IPS-NIHi7 (cell line): ENCODE results near the gene DNER.
"Not testable (repeated sequence)": the region's sequence is repeated elsewhere in the genome, so short reads cannot be mapped to it uniquely, and the experiment has no call there.

Experiments
- DNase-seq: peaks from one replicate; pipeline ENCODE4 v3.0.0; 2012; ENCODE audit warnings: mixed read lengths; ENCODE audit errors: extremely low spot score

The DNER gene, protein sequence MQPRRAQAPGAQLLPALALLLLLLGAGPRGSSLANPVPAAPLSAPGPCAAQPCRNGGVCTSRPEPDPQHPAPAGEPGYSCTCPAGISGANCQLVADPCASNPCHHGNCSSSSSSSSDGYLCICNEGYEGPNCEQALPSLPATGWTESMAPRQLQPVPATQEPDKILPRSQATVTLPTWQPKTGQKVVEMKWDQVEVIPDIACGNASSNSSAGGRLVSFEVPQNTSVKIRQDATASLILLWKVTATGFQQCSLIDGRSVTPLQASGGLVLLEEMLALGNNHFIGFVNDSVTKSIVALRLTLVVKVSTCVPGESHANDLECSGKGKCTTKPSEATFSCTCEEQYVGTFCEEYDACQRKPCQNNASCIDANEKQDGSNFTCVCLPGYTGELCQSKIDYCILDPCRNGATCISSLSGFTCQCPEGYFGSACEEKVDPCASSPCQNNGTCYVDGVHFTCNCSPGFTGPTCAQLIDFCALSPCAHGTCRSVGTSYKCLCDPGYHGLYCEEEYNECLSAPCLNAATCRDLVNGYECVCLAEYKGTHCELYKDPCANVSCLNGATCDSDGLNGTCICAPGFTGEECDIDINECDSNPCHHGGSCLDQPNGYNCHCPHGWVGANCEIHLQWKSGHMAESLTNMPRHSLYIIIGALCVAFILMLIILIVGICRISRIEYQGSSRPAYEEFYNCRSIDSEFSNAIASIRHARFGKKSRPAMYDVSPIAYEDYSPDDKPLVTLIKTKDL

DNA sequence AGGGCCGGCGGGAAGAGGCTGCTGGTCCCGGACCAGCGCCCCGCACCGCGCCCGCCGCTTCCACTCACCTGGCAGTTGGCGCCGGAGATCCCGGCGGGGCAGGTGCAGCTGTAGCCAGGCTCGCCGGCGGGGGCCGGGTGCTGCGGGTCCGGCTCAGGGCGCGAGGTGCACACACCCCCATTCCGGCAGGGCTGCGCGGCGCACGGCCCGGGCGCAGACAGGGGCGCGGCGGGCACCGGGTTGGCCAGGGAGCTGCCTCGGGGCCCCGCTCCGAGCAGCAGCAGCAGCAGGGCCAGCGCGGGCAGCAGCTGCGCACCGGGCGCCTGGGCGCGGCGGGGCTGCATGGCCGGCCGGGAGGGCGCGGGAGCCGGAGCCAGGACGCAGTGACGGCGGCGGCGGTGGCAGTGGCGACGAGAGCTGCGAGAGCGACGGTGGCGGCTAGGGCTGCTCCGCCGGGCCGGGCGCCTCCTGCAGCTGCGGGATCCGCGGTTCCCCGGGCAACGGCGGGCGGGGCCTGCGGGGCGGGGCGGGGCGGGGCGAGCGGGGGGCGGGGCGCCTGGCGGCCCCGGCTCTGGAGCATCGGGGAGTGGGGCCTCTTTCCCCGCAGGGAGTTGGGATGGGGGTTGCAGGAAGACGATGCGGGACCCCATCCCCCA is at the start of gene DNER:
Gene DNER, minus strand, starts transcription at position 476 of the 656 bp plus-strand sequence. Its CDS starts 132 bp downstream, at position 344.
- DNase-seq, result peak; percentile 84

DNA sequence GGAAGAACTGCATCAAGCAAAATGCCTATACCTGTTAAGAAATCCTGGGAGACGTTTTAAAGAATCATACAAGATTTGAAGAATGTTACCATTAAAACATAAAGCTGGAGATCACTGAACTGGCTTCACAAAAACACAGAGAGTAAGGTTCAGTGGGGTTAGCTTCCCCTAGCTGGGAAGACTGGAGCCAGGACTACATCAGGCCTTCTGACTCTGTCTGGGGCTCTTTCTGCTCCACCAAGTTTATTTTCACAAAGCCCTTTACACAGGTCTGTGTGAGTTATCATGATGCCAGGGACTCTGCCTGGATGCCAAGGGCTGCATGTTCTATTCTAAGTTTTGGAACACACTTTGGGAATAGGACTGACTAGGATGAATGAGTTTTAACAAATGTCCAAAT is 47.3 kb upstream of the DNER start:
- no peak for DNase-seq

DNA sequence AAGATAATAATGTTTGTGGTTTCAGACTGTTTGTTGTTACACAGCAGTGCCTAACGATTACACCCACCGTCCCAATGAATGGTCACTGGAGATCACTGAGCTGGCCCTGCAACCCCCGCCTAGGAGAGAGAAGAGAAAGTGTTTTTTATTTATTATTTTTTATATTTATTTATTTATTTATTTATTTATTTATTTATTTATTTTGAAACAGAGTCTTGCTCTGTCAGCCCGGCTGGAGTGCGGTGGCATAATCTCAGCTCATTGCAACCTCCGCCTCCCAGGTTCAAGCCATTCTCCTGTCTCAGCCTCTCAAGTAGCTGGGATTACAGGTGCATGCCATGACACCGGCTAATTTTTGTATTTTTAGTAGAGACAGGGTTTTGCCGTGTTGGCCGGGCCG is 43.1 kb upstream of the DNER start:
- DNase-seq, result not testable (repeated sequence)

DNA sequence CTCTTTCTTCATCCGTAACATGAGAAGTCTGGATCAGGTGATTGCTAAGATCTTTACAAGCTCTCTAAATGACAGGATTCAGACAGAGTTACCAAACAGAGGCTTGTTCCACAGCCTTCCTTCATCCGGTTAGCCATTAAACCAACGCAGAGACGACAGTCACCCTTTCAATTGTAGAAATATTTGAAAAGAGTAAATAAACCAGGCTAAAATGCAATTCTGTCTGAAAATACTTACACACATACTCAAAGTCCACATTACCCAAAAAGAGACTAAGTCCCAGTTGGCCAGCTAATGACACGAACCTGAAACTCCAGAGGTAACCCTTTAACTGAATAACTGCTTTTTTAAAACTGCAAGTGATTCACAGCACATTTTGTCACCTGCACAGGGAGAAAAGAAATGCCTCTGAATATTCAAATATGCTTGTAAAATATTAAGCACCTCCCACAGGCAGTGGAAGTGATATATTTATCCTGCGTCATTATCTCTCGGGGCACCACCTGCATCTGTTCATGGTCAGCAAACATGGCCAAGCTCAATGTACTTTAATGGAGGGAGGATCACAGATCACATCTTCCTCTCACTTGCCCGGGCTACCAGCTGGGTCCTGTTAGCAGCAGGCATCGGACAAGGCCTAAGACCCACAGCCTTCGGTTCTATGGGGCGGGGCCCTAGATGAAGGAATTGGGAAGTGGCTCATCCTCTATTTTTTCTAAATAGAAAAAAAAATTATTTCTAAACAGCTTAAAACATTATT is 38.8 kb upstream of the DNER start:
- DNase-seq, result no peak

DNA sequence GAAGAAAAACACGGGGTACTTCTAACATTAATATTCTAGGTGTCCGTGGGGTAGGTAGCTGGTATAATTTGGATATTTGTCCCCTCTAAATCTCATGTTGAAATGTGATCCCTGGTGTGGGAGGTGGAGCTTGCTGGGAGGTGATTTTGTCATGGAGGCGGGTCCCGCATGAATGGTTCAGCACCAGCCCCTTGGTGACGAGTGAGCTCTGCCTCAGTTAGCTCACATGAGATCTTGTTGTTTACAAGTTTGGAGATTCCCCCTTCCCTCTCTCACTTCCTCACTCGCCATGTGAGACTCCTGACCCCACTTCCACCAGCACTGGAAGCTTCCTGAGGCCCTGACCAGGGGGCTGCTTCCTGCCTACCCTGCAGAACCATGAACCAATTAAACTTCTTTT is 35.4 kb upstream of the DNER start:
- no peak for DNase-seq

DNA sequence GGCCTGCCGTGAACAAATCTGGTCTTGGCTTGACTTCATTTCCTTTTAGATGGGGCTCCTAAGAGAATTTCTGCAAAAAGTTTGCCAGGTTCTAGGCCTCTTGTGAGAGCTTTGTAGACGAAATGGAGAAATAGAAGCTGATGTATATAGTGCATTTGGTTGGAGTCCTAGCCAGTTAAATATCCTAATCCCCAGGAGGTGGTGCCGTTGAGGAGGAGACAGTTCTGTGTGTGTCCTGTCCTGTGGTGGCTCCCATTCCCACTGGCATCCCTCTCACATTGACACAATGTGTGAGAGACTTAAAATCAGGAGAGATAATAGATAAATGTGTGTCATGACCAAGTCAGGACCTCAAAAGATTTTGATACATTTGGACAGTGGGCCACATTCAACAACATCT is 34.6 kb upstream of the DNER start:
- peak; percentile 26 for DNase-seq

DNA sequence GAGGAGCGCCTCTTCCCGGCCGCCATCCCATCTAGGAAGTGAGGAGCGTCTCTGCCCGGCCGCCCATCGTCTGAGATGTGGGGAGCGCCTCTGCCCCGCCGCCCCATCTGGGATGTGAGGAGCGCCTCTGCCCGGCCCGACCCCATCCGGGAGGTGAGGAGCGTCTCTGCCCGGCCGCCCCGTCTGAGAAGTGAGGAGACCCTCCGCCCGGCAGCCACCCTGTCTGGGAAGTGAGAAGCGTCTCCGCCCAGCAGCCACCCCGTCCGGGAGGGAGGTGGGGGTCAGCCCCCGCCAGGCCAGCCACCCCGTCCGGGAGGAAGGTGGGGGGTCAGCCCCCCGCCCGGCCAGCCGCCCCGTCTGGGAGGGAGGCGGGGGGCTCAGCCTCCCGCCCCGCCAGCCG is 28.3 kb upstream of the DNER start:
- DNase-seq, result not testable (repeated sequence)

DNA sequence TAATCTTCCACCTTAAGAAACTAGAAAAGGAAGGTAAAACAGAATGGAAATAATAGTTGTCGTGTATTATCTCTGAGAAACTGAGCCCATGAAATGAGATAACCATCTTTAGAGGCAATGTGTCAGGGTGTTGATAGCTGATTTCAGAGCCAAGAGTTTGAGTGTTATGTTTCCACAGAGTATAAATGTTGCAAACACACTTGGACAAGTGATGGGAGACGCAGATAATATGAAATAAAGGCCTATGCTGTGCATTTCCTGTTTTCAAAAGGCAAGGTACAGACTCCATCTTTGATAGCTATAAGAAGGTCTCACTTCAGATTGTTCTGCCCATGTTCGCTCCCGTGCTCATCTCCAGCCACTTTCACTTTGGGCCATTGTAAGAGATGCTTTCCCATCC is 25.9 kb upstream of the DNER start:
- DNase-seq, result no peak

DNA sequence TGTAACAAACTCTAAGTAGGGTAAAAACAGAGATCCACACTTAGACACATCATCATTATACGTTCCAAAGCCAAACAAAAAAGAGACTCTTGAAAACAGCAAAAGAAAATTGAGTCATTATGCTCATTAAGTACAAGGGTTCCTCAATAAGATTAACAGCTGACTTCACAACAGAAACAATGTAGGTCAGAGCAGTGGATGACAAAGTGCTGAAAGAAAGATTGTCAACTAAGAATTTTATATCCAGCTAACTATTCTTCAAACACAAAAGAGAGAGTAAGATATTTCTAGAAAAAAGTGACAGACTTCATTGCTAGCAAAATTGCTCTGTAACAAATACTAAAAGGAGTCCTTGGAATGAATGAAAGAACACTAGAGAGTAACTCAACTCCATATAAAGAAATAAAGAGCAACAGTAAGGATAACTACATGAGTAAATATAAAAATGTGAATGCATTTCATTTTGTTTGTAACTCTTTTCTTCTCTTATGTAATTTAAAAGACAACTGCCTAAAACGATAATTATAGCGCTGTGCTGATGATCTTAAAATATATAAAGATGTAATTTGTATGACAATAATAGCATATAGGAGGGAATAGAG is 23.8 kb upstream of the DNER start:
- no peak for DNase-seq

DNA sequence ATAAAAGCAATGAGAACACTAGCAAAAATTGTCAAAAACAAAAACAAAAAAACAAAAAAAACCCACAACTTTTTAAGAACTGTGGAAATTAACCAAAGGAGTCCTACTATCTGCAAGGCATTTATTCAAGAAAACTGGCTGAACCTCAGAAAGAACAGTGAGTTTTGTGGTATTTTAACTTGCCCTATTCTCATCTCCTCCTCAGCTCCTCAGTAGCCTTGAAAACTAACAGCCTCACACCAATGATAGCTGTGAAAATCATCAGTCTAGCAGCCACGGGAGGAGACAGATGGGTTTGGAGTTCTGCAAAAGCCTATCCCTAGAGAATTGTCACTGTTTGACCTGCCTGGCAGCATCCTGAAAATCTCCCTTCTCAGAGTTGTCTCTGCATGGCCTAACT is 20.1 kb upstream of the DNER start:
- DNase-seq, result no peak

DNA sequence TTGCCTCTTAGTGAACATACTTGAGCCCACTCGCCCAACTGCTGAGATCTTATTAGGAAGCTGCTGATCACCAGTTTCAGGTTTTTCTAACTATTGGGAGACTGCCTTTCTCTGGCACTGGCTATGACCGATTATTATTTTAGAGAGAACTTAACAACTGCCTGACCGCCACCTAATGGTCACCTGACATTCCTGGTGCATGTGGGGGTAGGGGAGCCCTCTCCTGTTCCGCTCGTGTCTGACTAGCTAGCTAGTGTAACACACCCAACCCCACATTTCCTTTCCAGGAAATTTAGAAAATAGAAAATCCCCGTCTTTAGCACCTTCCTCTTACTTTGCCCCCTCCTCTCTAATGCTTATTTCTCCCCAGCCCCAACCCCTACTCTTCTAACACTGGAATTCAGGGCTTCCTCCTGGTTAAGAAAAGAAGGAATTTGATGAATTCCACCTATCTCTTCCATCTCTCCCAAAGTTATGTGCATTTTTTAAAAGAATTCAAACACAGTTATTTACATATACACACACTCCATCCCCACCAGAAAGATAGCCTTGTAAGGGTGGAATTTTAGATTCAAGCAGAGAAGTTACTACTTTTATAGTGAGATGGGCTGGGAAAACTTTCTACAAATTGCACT is 19.4 kb upstream of the DNER start:
- no peak for DNase-seq

DNA sequence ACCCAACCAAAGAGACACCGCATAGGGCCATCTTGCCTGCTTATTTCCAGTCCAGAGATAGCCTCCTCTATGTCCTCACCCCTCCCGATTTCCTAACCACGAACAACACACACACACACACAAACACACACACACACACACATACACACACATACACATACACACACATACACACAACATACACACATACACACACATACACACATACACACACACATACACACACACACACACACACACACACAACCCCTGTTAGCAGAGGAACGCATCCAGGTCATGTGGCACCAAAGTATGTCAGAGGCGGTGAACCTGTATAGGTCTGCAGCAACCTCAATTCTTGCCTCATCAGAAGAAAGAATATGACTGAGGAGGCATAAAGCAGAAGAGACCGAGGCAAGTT is 18.5 kb upstream of the DNER start:
- DNase-seq, result no peak

DNA sequence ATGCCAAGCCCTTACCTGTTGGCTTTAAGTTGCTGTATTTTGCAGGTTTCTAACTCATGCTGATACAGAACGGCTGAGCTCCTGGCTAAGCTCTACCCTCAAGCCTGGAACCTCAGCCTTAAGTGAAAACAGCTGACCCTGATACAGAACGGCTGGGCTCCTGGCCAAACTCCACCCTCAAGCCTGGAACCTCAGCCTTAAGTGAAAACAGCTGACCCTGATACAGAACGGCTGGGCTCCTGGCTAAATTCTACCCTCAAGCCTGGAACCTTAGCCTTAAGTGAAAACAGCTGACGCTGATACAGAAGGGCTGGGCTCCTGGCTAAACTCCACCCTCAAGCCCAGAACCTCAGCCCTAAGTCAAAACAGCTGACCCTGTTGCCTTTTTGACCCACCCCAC is 17.6 kb upstream of the DNER start:
- DNase-seq, result no peak

DNA sequence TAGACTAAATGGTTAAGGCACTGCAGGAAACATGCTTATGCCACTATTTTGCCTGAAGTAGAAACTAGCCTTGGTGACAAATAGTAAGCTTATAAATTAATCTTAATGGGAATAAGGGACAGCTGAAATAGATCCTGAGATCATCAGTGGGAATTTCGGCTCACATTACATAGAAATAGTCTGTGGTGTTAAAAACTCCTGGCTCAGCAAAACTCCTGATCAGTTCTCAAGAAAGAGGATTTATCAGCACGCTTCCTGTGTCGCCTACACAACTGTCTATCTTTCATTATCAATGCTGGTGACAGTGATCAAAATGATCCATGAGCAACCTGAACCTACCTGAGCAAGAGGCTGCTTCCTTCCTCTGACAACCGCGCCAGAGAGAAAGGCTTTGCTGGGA is 17.0 kb upstream of the DNER start:
- no peak for DNase-seq

DNA sequence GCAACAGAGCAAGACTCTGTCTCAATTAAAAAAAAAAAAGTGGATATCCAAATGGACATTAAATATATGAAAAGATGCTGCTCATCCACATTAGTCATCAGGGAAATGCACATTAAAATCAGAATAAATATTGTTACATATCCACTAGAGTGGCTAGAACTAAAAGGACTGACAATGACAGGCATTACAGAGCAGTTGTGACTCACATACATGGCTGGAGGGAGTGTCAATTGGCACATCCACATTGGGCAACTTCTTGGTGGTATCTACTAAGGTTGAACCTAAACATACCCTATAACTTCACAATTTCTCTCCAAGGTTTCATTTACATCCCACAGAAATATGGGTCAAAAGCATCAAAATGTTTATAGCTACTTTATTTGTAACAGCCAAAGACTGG is 14.0 kb upstream of the DNER start:
- DNase-seq, result no peak

DNA sequence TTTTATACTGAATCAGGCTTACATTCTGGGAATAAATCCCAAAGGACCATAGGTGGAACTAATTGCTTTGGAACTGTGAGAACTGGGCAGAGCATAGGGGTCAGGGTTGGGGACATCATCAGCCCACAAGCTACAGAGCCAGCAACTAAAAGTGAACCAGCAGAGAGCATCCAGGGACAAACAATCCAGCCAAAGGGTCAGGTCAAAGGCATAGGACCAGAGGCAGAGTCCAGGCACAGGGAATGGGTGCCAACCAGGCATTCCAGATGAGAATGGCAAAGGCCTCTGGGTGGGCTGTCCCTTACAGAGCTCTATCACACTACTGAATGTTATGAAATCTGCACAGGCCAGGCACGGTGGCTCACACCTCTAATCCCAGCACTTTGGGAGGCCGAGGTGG is 12.3 kb upstream of the DNER start:
- no peak for DNase-seq

DNA sequence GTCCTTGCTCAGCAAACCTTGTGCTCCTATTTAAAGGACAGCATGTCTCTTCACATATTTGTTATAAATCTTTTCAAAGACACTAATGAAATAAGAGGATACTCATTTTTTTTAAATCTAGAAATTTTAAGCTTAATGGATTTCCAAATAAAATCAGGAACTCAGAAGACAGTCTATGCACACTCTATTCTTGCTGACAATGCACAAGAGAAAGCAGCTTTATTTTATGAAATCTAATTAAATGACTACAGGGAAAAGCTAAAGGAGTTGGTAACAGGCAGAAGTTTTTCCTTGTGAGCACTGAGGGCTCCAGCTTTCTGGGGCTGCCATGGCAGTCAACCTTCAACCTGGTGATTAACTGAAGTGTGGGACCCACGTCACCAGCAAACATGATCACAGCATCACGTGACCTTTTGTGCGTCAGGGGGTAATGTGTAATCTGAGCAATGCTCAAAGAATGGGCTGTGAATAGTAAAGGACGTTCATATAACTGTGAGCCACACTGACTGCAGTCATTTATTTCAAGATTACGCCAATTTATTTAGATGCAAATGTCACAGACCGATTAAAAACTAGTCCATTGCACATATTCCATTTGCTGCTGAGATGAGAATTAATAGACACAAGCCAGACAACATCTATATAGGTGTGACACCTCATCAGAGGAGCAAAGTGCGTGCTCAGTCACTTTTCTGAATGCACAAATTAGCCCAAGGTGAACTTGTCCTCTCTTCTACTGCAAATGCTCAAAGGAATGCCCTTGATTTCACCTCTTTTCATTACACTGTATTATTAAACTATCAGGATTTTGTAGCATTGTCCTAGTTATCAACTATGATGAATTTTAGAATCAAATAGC is 11.6 kb upstream of the DNER start:
- DNase-seq, result no peak

DNA sequence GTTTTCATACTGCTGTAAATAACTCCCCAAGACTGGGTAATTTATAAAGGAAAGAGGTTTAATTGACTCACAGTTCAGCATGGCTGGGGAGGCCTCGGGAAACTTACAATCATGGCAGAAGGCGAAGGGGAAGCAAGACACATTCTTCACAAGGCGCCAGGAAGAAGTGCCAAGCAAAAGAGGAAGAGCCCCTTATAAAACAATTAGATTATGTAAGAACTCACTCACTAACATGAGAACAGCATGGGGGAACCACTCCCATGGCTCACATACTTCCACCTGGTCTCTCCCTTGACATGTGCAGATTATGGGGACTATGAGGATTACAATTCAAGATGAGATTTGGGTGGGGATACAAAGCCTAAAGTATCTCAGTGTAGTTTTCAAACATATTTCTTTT is 8.8 kb upstream of the DNER start:
- not testable (repeated sequence) for DNase-seq

DNA sequence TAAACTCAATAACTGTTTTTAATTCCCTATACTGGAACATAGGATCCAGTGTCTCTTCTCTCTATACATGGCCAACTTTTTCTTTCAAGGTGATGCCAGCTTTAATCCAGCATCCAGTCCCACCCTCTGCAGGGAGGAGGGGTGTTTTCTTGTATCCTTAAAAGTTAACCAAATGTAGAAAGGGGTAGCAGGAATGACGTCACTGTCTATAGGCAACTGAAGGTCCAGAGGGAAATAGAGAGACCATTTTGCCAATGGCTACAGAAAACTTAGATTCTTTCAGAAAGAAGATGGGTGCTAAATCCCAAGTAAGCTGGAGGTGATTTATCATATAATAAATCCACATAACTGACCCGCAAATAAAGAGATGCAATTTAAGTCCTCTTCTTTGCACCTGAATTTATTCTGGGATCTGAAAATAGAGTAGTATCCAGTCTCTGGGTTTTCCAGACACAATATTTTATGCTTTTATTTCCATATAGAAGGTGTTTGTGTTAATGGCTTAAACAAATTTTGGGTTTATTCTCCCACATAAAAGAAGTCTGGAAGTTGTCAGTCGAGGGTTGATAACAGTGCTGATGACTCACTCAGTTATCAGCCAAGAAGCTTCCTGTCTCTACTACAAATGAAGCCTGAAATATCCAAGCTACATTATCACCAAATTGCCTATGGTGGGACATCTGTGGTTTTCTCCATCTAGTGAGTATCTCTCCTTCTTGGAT is 5.7 kb upstream of the DNER start:
- DNase-seq, result no peak
